ENCODE measurements around the gene DZIP1L. TPM values are rescaled to one million over a fixed set of nuclear protein-coding genes. Genes with fewer than 3 reads are reported as not detected.

The DZIP1L gene
- total RNA-seq, 1 experiment from 2014 or later = 10.4 TPM

GRCh38 chr3:138068579-138069174, 46.7 kb downstream of the DZIP1L start:
- no peak overlapping the region for H4K5ac ChIP-seq (ENCODE audit: insufficient read length, low read depth, low read length)
- TF ChIP-seq CTCF (conservative IDR thresholded peaks at IDR 0.05) = peak; percentile 98
- H2BK5ac ChIP-seq (ENCODE audit: insufficient read length, low read length) = no peak overlapping the region
- H3K4me3 Mint-ChIP-seq = no peak overlapping the region
- H2AK5ac ChIP-seq (ENCODE audit: insufficient read length, low read length) = no peak overlapping the region
- H3T11ph ChIP-seq (ENCODE audit: low read length) = no peak overlapping the region
- H2BK12ac ChIP-seq (ENCODE audit: insufficient read length, low read depth, low read length) = no peak overlapping the region
- no peaks in the 10 kb centered on the region; the same call in 1 of the 2 replicates for H3K4me1 ChIP-seq (ENCODE audit: insufficient read depth, low read length)
- no peaks in the 10 kb centered on the region for H3K79me2 ChIP-seq (ENCODE audit: insufficient read depth, low read length)
- H3K27me3 ChIP-seq (ENCODE audit: insufficient read depth, low read length) = no peaks in the 10 kb centered on the region
- no peak overlapping the region for H3K23ac ChIP-seq (ENCODE audit: insufficient read length, low read depth, low read length)
- H3K27ac ChIP-seq (ENCODE audit: insufficient read length, low read depth, low read length) = no peak overlapping the region
- no peak overlapping the region for H2AFZ ChIP-seq (ENCODE audit: low read length)
- H2BK120ac ChIP-seq (ENCODE audit: low read depth, low read length, poor library complexity, severe bottlenecking) = no peak overlapping the region
- no peak overlapping the region for H3K9ac ChIP-seq (ENCODE audit: extremely low read depth, insufficient read length, low read length)
- H3K4ac ChIP-seq (ENCODE audit: low read depth, low read length) = no peak overlapping the region
- peaks cover 12 to 35% (median 34%) of the 10 kb centered on the region in 3 experiments; a peak in 6 of 7 replicates for H3K36me3 Mint-ChIP-seq (ENCODE audit: insufficient read depth in 1 of 3, low read depth in 3 of 3)
- H3K18ac ChIP-seq (ENCODE audit: insufficient read length, low read depth, low read length) = no peak overlapping the region
- peak overlapping the region in 1 of 3 experiments; percentile 49; a peak in 1 of 7 replicates for H3K27ac Mint-ChIP-seq
- DNase-seq = peak; percentile 88
- H3K9me3 ChIP-seq (ENCODE audit: control insufficient read depth, low read depth, low read length) = no peaks in the 10 kb centered on the region
- no peak overlapping the region for H3K56ac ChIP-seq (ENCODE audit: insufficient read length, low read depth, low read length)
- no peak overlapping the region for H3K4me2 ChIP-seq (ENCODE audit: insufficient read depth, insufficient read length, low read length)
- H3K14ac ChIP-seq (ENCODE audit: insufficient read depth, low read length) = no peak overlapping the region
- no peaks in the 10 kb centered on the region for H3K79me1 ChIP-seq (ENCODE audit: insufficient read depth, low read depth, low read length, poor library complexity, severe bottlenecking)
- no peaks in the 10 kb centered on the region for H3K9me3 Mint-ChIP-seq
- no peaks in the 10 kb centered on the region for H4K20me1 ChIP-seq (ENCODE audit: control insufficient read depth, insufficient read depth, insufficient read length)
- H3K4me1 Mint-ChIP-seq = peaks cover 22 to 27% of the 10 kb centered on the region in 2 experiments
- no peaks in the 10 kb centered on the region for H3K27me3 Mint-ChIP-seq (ENCODE audit: low read depth)
- H2BK15ac ChIP-seq (ENCODE audit: low read depth, low read length) = no peak overlapping the region
- no peak overlapping the region for H4K91ac ChIP-seq (ENCODE audit: insufficient read length, low read depth, low read length)
- no peaks in the 10 kb centered on the region for H3K23me2 ChIP-seq (ENCODE audit: insufficient read length, low read depth, low read length, poor library complexity, severe bottlenecking)
- WGBS (ENCODE audit: extremely low coverage, insufficient read length, low lambda C conversion rate) = no CpG with 5 or more reads among the region's 14 CpGs
- H4K8ac ChIP-seq (replicated peaks; ENCODE audit: insufficient read length, low read depth, low read length) = no peak overlapping the region
- no peak overlapping the region for H2BK20ac ChIP-seq (ENCODE audit: low read depth, low read length, poor library complexity, severe bottlenecking)
